ENCODE results near the gene SLC5A6. TPM values are rescaled to one million over a fixed set of nuclear protein-coding genes. Genes with fewer than 3 reads are reported as not detected.

Gene SLC5A6
- polyA plus RNA-seq, 1 of the 3 experiments (the other 2 are of a cell fraction) = 75.7 TPM

Other genes starting within 250 kb of the SLC5A6 start
- gene MAPRE3, start 241.6 kb downstream of the SLC5A6 start, polyA plus RNA-seq (2012; rRNA removed) = 20.2 and 24.4 TPM in 2 replicates
- 69.4 and 80.2 TPM in 2 replicates for gene TMEM214, start 179.3 kb downstream of the SLC5A6 start, polyA plus RNA-seq (2012; rRNA removed)
- 45.5 and 47.8 TPM in 2 replicates for gene AGBL5, start 160.6 kb downstream of the SLC5A6 start, polyA plus RNA-seq (2012; rRNA removed)
- gene OST4, start 140.6 kb downstream of the SLC5A6 start, polyA plus RNA-seq (2012; rRNA removed) = 876 and 1,851 TPM in 2 replicates
- 184 and 286 TPM in 2 replicates for gene EMILIN1, start 133.7 kb downstream of the SLC5A6 start, polyA plus RNA-seq (2012; rRNA removed)
- 6.5 and 10.3 TPM in 2 replicates for gene KHK, start 125.5 kb downstream of the SLC5A6 start, polyA plus RNA-seq (2012; rRNA removed)
- 17.1 and 18.3 TPM in 2 replicates for gene CGREF1, start 93.1 kb downstream of the SLC5A6 start, polyA plus RNA-seq (2012; rRNA removed)
- gene ABHD1, start 88.5 kb downstream of the SLC5A6 start, polyA plus RNA-seq (2012; rRNA removed) = 3.3 and 4.1 TPM in 2 replicates
- 47.9 and 51.3 TPM in 2 replicates for gene PREB, start 77.6 kb downstream of the SLC5A6 start, polyA plus RNA-seq (2012; rRNA removed)
- not detected in 2 replicates for gene PRR30, start 72.9 kb downstream of the SLC5A6 start, polyA plus RNA-seq (2012; rRNA removed)
- gene TCF23, start 63.3 kb downstream of the SLC5A6 start, polyA plus RNA-seq (2012; rRNA removed) = not detected in 2 replicates
- 289 and 366 TPM in 2 replicates for gene ATRAID, start 227 bp downstream of the SLC5A6 start, polyA plus RNA-seq (2012; rRNA removed)
- gene CAD, start 5.1 kb upstream of the SLC5A6 start, polyA plus RNA-seq (2012; rRNA removed) = 29.3 and 47.6 TPM in 2 replicates
- gene SLC30A3, start 50.8 kb upstream of the SLC5A6 start, polyA plus RNA-seq (2012; rRNA removed) = 0.68 and 1.1 TPM in 2 replicates
- gene DNAJC5G, start 63.2 kb upstream of the SLC5A6 start, polyA plus RNA-seq (2012; rRNA removed) = 0.18 TPM in 1 of 2 replicates, not detected in the other
- 0.28 and 0.36 TPM in 2 replicates for gene TRIM54, start 70.2 kb upstream of the SLC5A6 start, polyA plus RNA-seq (2012; rRNA removed)
- 2.8 and 2.9 TPM in 2 replicates for gene UCN, start 96.2 kb upstream of the SLC5A6 start, polyA plus RNA-seq (2012; rRNA removed)
- gene MPV17, start 110.8 kb upstream of the SLC5A6 start, polyA plus RNA-seq (2012; rRNA removed) = 255 and 265 TPM in 2 replicates
- 65.8 and 76.0 TPM in 2 replicates for gene GTF3C2, start 144.5 kb upstream of the SLC5A6 start, polyA plus RNA-seq (2012; rRNA removed)
- 51.7 and 56.0 TPM in 2 replicates for gene EIF2B4, start 158.1 kb upstream of the SLC5A6 start, polyA plus RNA-seq (2012; rRNA removed)
- 128 and 145 TPM in 2 replicates for gene SNX17, start 158.3 kb upstream of the SLC5A6 start, polyA plus RNA-seq (2012; rRNA removed)
- gene ZNF513, start 168.5 kb upstream of the SLC5A6 start, polyA plus RNA-seq (2012; rRNA removed) = 53.8 and 63.7 TPM in 2 replicates
- gene PPM1G, start 197.3 kb upstream of the SLC5A6 start, polyA plus RNA-seq (2012; rRNA removed) = 99.7 and 113 TPM in 2 replicates
- 182 and 227 TPM in 2 replicates for gene NRBP1, start 216.4 kb upstream of the SLC5A6 start, polyA plus RNA-seq (2012; rRNA removed)
- 3.6 and 4.1 TPM in 2 replicates for gene KRTCAP3, start 230.1 kb upstream of the SLC5A6 start, polyA plus RNA-seq (2012; rRNA removed)

All from SK-N-SH (cell line).